Osteoblast (primary cell): Measurements from ENCODE around the gene BORCS8. TPM values are rescaled to one million over a fixed set of nuclear protein-coding genes. Genes with fewer than 3 reads are reported as not detected.

ENCODE experiments used
- DNase-seq: peaks from one replicate; pipeline ENCODE4 v3.0.0; 2011; ENCODE audit warnings: low spot score, mixed read lengths; ENCODE audit not compliant: insufficient read length; ENCODE audit errors: missing footprints
- H2AFZ ChIP-seq: 2 replicates; pipeline ENCODE4 v1.6.0; 2011; ENCODE audit warnings: mild to moderate bottlenecking, low read length
- H3K27ac ChIP-seq: 2 replicates; pipeline ENCODE4 v1.5.1; 2011; ENCODE audit warnings: mild to moderate bottlenecking, low read depth, low read length, moderate library complexity
- H3K27me3 ChIP-seq: 2 replicates; pipeline ENCODE4 v1.6.0; 2012; ENCODE audit warnings: mild to moderate bottlenecking, control low read depth, inconsistent platforms, low read length, moderate library complexity; ENCODE audit not compliant: insufficient read depth
- H3K36me3 ChIP-seq: 2 replicates; pipeline ENCODE4 v1.5.1; 2011; ENCODE audit warnings: mild to moderate bottlenecking, low read length, control low read depth, moderate library complexity; ENCODE audit not compliant: insufficient read depth
- H3K4me1 ChIP-seq: 2 replicates; pipeline ENCODE4 v1.5.1; 2011; ENCODE audit warnings: mild to moderate bottlenecking, low read length, control low read depth, moderate library complexity; ENCODE audit not compliant: insufficient read depth
- H3K4me2 ChIP-seq: 2 replicates; pipeline ENCODE4 v1.6.0; 2011; ENCODE audit warnings: mild to moderate bottlenecking, low read length; ENCODE audit not compliant: insufficient read depth
- H3K4me3 ChIP-seq: fragments of 200-600 bp; sonication (generic); 3 replicates; pipeline ENCODE4 v1.5.1; 2012; ENCODE audit warnings: mild to moderate bottlenecking, low read length, inconsistent platforms; ENCODE audit not compliant: insufficient read depth
- H3K79me2 ChIP-seq: 2 replicates; pipeline ENCODE4 v1.6.0; 2012; ENCODE audit warnings: mild to moderate bottlenecking, low read length, control low read depth, inconsistent platforms; ENCODE audit not compliant: insufficient read depth
- H3K9me3 ChIP-seq: 2 replicates; pipeline ENCODE4 v1.5.1; 2011; ENCODE audit warnings: low read depth, low read length, control low read depth
- H4K20me1 ChIP-seq: 2 replicates; pipeline ENCODE4 v1.6.0; 2012; ENCODE audit warnings: mild to moderate bottlenecking, low read length, control low read depth; ENCODE audit not compliant: insufficient read depth
- CTCF ChIP-seq: IDR thresholded peaks from 2 replicates; pipeline ENCODE4 v1.5.1; 2011; ENCODE audit warnings: mild to moderate bottlenecking, low read depth, low read length, moderate library complexity; ENCODE audit errors: extremely low read depth
- total RNA-seq: library from RNA; depleted of rRNA; stranded (reverse); fragments of >200 nt; gene quantifications from 2 replicates; pipeline ENCODE4 v1.2.3, GENCODE V29; 2012

The BORCS8 gene
- total RNA-seq, 1 donor, result 17.4 TPM

- Histone ChIP-seq H3K27me3 (peaks cover 4% of the 10 kb centered on the region), H3K36me3 (no peaks in the 10 kb centered on the region), H3K4me2 (no peak overlapping the region), H3K4me1 (peaks cover 11% of the 10 kb centered on the region), H3K4me3 (no peak overlapping the region), H3K79me2 (peaks cover 8% of the 10 kb centered on the region), H3K27ac (no peak overlapping the region), H3K9me3 (no peaks in the 10 kb centered on the region), H4K20me1 (no peaks in the 10 kb centered on the region), H2AFZ (no peak overlapping the region)
- TF ChIP-seq CTCF, result no peak
- peak; percentile 44 for DNase-seq
These were observed 13.8 kb upstream of the BORCS8 start for GRCh38 chr19:19205416-19206410.

- Histone ChIP-seq H2AFZ (no peak overlapping the region), H3K4me1 (peaks cover 11% of the 10 kb centered on the region), H3K9me3 (no peaks in the 10 kb centered on the region), H3K4me3 (no peak overlapping the region), H3K27me3 (peaks cover 4% of the 10 kb centered on the region), H3K4me2 (no peak overlapping the region), H4K20me1 (no peaks in the 10 kb centered on the region), H3K79me2 (peaks cover 8% of the 10 kb centered on the region), H3K27ac (no peak overlapping the region), H3K36me3 (peaks cover 3% of the 10 kb centered on the region)
- peak; percentile 51 for DNase-seq
- TF ChIP-seq CTCF, result no peak
These were observed 12.2 kb upstream of the BORCS8 start for GRCh38 chr19:19204181-19204580.

- peaks cover 11% of the 10 kb centered on the region for H3K4me1 ChIP-seq
- H4K20me1 ChIP-seq, result no peaks in the 10 kb centered on the region
- H3K27me3 ChIP-seq, result peaks cover 4% of the 10 kb centered on the region
- no peak for TF ChIP-seq CTCF
- H3K9me3 ChIP-seq, result no peaks in the 10 kb centered on the region
- peak; percentile 100 for DNase-seq
- peak within 1 kb of the TSS; percentile 79 for H3K4me3 ChIP-seq
- H3K36me3 ChIP-seq, result peaks cover 10% of the 10 kb centered on the region
- peak within 1 kb of the TSS; percentile 86 for H2AFZ ChIP-seq
- H3K79me2 ChIP-seq, result peaks cover 8% of the 10 kb centered on the region
- peak within 1 kb of the TSS; percentile 50 for H3K27ac ChIP-seq
- H3K4me2 ChIP-seq, result peak within 1 kb of the TSS; percentile 91
These were observed 11.3 kb upstream of the BORCS8 start, which contains the start of gene NR2C2AP for GRCh38 chr19:19203012-19203856. Gene NR2C2AP (minus strand): TSS chr19:19203414. CDS start chr19:19203060, 354 bp downstream.
